Measurements from ENCODE around the gene RFXAP. TPM values are rescaled to one million over a fixed set of nuclear protein-coding genes. Genes with fewer than 3 reads are reported as not detected.

The RFXAP gene
- total RNA-seq, 2 experiments from 2014 or later, result 10.1 to 13.8 TPM

DNA sequence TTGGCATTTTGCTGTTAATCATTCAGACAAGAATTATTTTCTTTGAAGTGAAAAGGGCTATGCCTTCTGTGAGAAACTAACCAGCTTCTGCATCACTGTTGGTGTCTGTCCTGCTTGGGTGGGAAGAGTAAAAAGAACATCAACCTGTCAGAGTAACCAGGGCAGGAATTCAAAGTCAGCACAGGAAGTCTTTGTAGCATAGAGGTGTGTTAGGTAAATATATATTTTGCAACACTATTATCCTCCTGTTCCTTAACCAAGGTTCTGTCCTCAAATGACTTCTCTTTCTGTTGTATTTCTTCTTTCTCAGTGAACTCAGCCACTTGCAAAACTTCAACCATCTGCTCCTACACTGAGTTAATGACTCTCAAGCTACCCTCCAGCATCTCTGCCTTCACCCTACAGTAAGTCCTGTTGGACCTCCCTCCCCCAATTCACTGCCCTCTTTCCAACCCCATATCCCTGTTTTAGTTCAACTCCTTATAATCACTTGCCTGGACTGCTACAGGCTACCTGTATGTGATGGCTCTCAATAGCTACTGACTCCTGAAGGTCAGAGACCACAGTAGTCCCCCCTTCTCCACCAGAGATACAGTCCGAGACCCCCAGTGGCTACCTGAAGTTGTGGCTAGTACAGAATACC is 51.1 kb downstream of the RFXAP start:
- ATAC-seq (no peak), DNase-seq (no peak)
- Mint-ChIP-seq H3K36me3 (ENCODE audit: low read depth) (no peaks in the 10 kb centered on the region), H3K27ac (no peak overlapping the region), H3K27me3 (peaks cover 28% of the 10 kb centered on the region), H3K9me3 (ENCODE audit: low read depth) (no peaks in the 10 kb centered on the region), H3K4me1 (no peaks in the 10 kb centered on the region), H3K4me3 (no peak overlapping the region)
- CTCF ChIA-PET, result no interaction called here
- intact Hi-C loops (cut with DNase I, micrococcal nuclease), result no loop called here
- POLR2A ChIA-PET, result no interaction called here

DNA sequence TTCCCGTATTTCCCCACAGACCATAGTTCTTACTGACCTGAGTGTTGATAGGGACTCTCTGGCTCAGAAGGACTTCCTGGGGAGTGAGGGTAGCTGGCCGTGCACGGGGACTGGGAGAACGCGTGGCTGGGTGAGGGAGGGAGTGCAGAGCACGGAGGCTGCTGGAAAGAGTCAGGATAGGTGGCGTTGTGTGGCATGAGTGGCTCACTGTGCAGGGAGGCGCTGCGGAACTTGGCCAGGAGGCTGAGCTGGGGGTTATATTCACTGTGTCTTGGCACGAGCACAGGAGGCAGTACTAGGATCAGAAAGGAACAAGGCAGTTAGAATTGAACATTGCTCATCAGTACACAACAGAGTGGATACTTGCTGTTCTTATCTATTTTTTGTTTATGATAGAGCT is 53.6 kb downstream of the RFXAP start:
- ChIA-PET CTCF (interaction anchor here (0.7 kb wide), 1 partner anchor 24 kb away, joined by 3 read pairs; no protein-coding TSS in a partner anchor), POLR2A (no interaction called here)
- Mint-ChIP-seq H3K27ac (no peak overlapping the region), H3K27me3 (peaks cover 15% of the 10 kb centered on the region), H3K4me3 (no peak overlapping the region), H3K4me1 (no peaks in the 10 kb centered on the region), H3K36me3 (ENCODE audit: low read depth) (no peaks in the 10 kb centered on the region), H3K9me3 (ENCODE audit: low read depth) (no peaks in the 10 kb centered on the region)
- intact Hi-C loops (cut with DNase I, micrococcal nuclease), result no loop called here
- DNase-seq, result no peak
- no peak for ATAC-seq

DNA sequence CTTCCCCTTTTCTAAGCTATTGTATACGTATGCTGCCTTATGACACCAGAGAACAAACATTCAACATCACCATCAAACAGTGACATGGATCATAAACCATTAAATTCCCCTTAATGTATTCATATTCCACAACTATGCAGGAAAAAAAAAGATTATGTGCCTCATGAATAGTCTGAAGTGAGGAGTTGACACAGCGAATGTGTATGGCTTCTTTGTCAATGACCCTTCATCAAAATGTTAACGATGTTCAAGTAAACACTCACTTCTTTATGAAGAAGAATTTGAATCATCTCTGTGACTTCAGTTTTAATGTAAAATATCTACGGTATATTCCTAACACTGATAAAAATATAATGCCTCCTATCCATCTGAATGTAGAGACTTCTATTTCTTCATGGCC is 56.4 kb downstream of the RFXAP start:
- CTCF ChIA-PET, result no interaction called here

DNA sequence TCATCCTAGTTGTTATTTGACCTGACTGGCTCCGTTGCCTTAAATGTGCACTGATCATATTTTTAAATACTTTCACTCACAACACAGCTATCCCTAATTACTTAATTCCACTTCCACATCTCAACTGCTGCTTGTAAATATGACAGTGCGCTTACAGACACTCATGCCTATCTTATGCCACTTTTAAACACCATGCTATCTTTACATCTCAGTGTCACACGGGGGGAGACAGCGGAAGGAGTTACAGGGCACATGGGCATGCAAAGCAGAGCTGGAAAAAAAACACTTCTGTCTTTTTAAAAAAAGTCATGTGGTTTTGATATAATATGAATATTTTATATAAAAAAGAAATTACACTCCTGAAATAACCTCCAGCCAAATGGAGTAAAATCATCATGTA is 56.9 kb downstream of the RFXAP start:
- ATAC-seq (no peak), DNase-seq (no peak)
- POLR2A ChIA-PET, result no interaction called here
- no peaks in the 10 kb centered on the region for H3K36me3 Mint-ChIP-seq (ENCODE audit: low read depth)
- intact Hi-C loops (cut with DNase I, micrococcal nuclease), result no loop called here
- no peaks in the 10 kb centered on the region for H3K4me1 Mint-ChIP-seq
- peaks cover 16% of the 10 kb centered on the region for H3K27me3 Mint-ChIP-seq
- CTCF ChIA-PET, result no interaction called here
- no peak overlapping the region for H3K27ac Mint-ChIP-seq
- no peak overlapping the region for H3K4me3 Mint-ChIP-seq
- H3K9me3 Mint-ChIP-seq (ENCODE audit: low read depth), result no peaks in the 10 kb centered on the region

More for the DNA sequence above, 56.4 kb downstream of the RFXAP start:
- H3K27me3 Mint-ChIP-seq, result peaks cover 16% of the 10 kb centered on the region
- POLR2A ChIA-PET, result no interaction called here
- no peaks in the 10 kb centered on the region for H3K4me1 Mint-ChIP-seq
- H3K4me3 Mint-ChIP-seq, result no peak overlapping the region
- no peaks in the 10 kb centered on the region for H3K9me3 Mint-ChIP-seq (ENCODE audit: low read depth)
- DNase-seq (no peak), ATAC-seq (no peak)
- no peaks in the 10 kb centered on the region for H3K36me3 Mint-ChIP-seq (ENCODE audit: low read depth)
- intact Hi-C loops (cut with DNase I, micrococcal nuclease), result no loop called here
- no peak overlapping the region for H3K27ac Mint-ChIP-seq

Other genes with a start within 250 kb of the RFXAP start
- gene SERTM1, start 145.2 kb upstream of the RFXAP start, total RNA-seq, result not detected
- under 1 TPM; 0.14 to 0.18 TPM for gene SMAD9, start 101.0 kb downstream of the RFXAP start, total RNA-seq
- gene ALG5, start 180.1 kb downstream of the RFXAP start, total RNA-seq, result 10 to 100 TPM; 21.1 to 28.3 TPM
- 100 to 1,000 TPM; 179 to 216 TPM for gene EXOSC8, start 181.6 kb downstream of the RFXAP start, total RNA-seq
- 10 to 100 TPM; 67.2 to 69.4 TPM for gene SUPT20H, start 240.5 kb downstream of the RFXAP start, total RNA-seq

Data from activated CD4-positive, alpha-beta T cell treated with anti-CD3 and anti-CD28 coated beads for 36 hours (primary cell).